Endodermal cell (in vitro differentiated cells): ENCODE data around the gene SOX10. TPM values are rescaled to one million over a fixed set of nuclear protein-coding genes. Genes with fewer than 3 reads are reported as not detected.

Experiments
- DNase-seq: peaks from one replicate; pipeline ENCODE4 v3.0.0-alpha.2; 2017
- H3K27ac ChIP-seq: 2 replicates; pipeline ENCODE4 v1.5.1; 2013; ENCODE audit warnings: mild to moderate bottlenecking, low read depth, low read length, moderate library complexity
- H3K27me3 ChIP-seq: 2 replicates; pipeline ENCODE4 v1.6.1; 2013; ENCODE audit warnings: mild to moderate bottlenecking, low read length, moderate library complexity; ENCODE audit not compliant: insufficient read depth, control insufficient read depth, poor library complexity, severe bottlenecking
- H3K36me3 ChIP-seq: 2 replicates; pipeline ENCODE4 v1.7.0; 2013; ENCODE audit warnings: mild to moderate bottlenecking, low read length, moderate library complexity; ENCODE audit not compliant: control insufficient read depth, insufficient read depth
- H3K4me1 ChIP-seq: one replicate; pipeline ENCODE4 v1.7.0; 2013; ENCODE audit warnings: low read length; ENCODE audit not compliant: control insufficient read depth, insufficient read depth
- H3K4me3 ChIP-seq: 2 replicates; pipeline ENCODE4 v1.5.1; 2013; ENCODE audit warnings: mild to moderate bottlenecking, low read length, moderate library complexity
- H3K9ac ChIP-seq: 2 replicates; pipeline ENCODE4 v1.6.1; 2013; ENCODE audit warnings: mild to moderate bottlenecking, low read length, moderate library complexity; ENCODE audit not compliant: poor library complexity, severe bottlenecking; ENCODE audit errors: extremely low read depth
- H3K9me3 ChIP-seq: 2 replicates; pipeline ENCODE4 v1.6.1; 2013; ENCODE audit warnings: mild to moderate bottlenecking, low read length, moderate library complexity; ENCODE audit not compliant: control insufficient read depth
- H3K27ac Mint-ChIP-seq: 2 replicates; pipeline ENCODE4 v1.8.0; 2020; ENCODE audit warnings: mixed read lengths
- H3K27me3 Mint-ChIP-seq: 2 replicates; pipeline ENCODE4 v1.8.0; 2021; ENCODE audit warnings: mild to moderate bottlenecking, mixed read lengths; ENCODE audit not compliant: insufficient read depth
- H3K36me3 Mint-ChIP-seq: 2 replicates; pipeline ENCODE4 v1.8.0; 2020; ENCODE audit warnings: low read depth, mixed read lengths
- H3K4me1 Mint-ChIP-seq: 2 replicates; pipeline ENCODE4 v1.8.0; 2020; ENCODE audit warnings: mixed read lengths
- H3K4me3 Mint-ChIP-seq: 2 replicates; pipeline ENCODE4 v1.8.0; 2020; ENCODE audit warnings: mild to moderate bottlenecking, moderate library complexity, mixed read lengths
- H3K9me3 Mint-ChIP-seq: 2 replicates; pipeline ENCODE4 v1.8.0; 2020; ENCODE audit warnings: mild to moderate bottlenecking, mixed read lengths
- WGBS, 2 experiments: methylation state at CpG; one replicate each; pipeline versions ENCODE4 v1.1.5 to v1.1.7; 2013; ENCODE audit warnings: missing lambda C conversion rate in 2 of 2, mixed read lengths in 1 of 2; ENCODE audit not compliant: insufficient coverage in 1 of 2, insufficient read length in 1 of 2; 5-methylcytosine and 5-hydroxymethylcytosine counted together
- total RNA-seq, 2 donors: library from RNA; stranded (reverse); fragmentation: NEBNext Ultra II Directional in 1 of 2; extraction: Animal tissue kit (Norgen Biotek cat#: 25700) in 1 of 2; gene quantifications; 2 replicates in 1 of 2; 3 replicates in 1 of 2; pipeline ENCODE4 v1.2.1, GENCODE V29; 2021
- TF ChIP-seq, protein P1 (sequence below): fragments of 200-600 bp; sonication (generic); conservative IDR thresholded peaks from 2 replicates; pipeline ENCODE4 v1.5.0; 2021; ENCODE audit warnings: antibody characterized with exemption, mild to moderate bottlenecking

SOX10 gene
- total RNA-seq, 2 donors from 2014 or later = 11.2 to 13.4 TPM

DNA sequence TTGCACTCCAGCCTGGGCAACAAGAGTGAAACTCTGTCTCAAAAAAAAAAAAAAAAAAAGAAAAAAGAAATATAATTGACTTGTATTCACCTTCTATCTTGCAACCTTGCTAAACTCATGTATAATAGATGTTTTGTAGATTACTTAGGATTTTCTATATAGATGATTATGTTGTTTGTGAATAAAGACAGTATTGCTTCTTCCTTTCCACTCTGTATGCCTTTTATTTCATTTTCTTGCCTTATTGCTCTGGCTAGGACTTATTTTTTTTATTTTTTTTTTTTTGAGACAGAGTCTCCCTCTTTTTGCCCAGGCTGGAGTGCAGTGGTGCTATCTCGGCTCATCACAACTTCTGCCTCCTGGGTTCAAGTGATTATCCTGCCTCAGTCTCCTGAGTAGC lies 29.7 kb upstream of the SOX10 start:
- Mint-ChIP-seq H3K4me3 (no peak overlapping the region), H3K4me1 (no peaks in the 10 kb centered on the region)
- no peaks in the 10 kb centered on the region for H3K27me3 ChIP-seq

DNA sequence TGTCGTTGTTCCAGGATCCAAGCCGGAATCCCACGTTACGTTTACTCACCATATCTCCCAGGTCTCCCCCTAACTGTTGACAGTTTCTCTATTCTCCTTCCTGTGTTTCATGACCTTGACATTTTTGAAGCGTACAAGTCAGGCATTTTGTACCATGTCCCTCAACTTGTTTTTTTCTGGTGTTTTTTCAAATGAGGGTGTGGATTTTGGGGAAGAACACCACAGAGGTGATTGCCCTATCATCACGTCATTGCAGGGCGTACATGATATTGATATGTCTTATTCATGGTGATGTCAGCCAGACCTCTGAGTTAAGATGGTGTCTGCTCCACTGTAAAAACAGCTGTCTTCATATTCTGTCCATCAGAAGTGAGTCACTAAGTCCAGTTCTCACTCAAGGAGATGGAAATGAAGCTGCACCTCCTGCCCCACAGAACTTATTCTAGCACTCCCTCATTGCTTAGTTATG lies 28.3 kb upstream of the SOX10 start:
- H3K27me3 ChIP-seq = no peaks in the 10 kb centered on the region
- no peak overlapping the region for H3K4me3 Mint-ChIP-seq
- 93 to 97% methylated on average over 5 to 7 of the region's 7 CpGs for WGBS, 2 experiments

More for the DNA sequence above, 29.7 kb upstream of the SOX10 start:
- Mint-ChIP-seq H3K27me3 (peaks cover 3% of the 10 kb centered on the region), H3K27ac (no peak overlapping the region), H3K36me3 (peaks cover 2% of the 10 kb centered on the region), H3K9me3 (peaks cover 2% of the 10 kb centered on the region)
- no peak overlapping the region for H3K9ac ChIP-seq
- H3K4me3 ChIP-seq = no peak overlapping the region
- TF ChIP-seq, protein P1, sequence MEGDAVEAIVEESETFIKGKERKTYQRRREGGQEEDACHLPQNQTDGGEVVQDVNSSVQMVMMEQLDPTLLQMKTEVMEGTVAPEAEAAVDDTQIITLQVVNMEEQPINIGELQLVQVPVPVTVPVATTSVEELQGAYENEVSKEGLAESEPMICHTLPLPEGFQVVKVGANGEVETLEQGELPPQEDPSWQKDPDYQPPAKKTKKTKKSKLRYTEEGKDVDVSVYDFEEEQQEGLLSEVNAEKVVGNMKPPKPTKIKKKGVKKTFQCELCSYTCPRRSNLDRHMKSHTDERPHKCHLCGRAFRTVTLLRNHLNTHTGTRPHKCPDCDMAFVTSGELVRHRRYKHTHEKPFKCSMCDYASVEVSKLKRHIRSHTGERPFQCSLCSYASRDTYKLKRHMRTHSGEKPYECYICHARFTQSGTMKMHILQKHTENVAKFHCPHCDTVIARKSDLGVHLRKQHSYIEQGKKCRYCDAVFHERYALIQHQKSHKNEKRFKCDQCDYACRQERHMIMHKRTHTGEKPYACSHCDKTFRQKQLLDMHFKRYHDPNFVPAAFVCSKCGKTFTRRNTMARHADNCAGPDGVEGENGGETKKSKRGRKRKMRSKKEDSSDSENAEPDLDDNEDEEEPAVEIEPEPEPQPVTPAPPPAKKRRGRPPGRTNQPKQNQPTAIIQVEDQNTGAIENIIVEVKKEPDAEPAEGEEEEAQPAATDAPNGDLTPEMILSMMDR = no peak
- 91 to 100% methylated on average over 1 of the region's 1 CpG for WGBS, 2 experiments
- no peak for DNase-seq
- no peak overlapping the region for H3K27ac ChIP-seq
- no peaks in the 10 kb centered on the region for H3K36me3 ChIP-seq
- no peaks in the 10 kb centered on the region for H3K9me3 ChIP-seq
- no peaks in the 10 kb centered on the region for H3K4me1 ChIP-seq

DNA sequence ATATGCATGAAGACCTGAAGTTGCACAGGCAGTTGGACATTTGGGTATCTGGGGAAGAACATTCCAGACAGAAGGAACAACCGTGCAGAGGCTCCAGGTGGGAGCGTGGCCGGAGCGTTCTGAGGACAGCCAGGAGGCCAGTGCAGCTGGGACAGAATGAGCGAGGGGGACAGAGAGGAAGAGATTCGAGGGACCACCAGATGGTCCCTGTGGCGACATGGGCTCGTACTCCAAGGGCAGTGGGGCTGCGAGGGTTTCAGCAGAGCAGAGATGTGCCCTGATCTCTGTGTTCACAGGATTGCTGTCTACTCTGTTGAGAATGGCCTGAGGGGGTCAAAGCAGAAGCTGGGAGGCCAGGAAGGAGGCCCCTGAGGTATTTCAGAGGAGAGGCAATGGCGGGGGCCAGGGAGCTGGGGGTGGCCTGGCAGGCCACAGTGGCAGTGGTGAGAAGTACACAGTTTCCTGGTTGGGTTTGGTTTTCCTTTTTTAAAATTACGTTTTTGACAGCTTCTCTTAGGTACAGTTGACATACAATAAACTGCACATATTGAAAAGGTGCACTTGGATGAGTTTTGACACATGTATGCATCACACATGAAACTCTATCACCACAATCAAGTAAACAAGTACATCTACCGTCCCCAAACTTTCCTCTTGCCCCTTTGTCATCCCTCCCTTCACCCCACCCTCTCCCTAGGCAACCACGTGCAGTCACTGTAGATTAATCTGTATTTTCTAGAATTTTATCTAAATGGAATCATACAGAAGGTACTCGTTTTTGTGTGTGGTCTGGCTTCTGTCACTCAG lies 24.8 kb upstream of the SOX10 start:
- H3K4me3 ChIP-seq = no peak overlapping the region
- H3K4me1 ChIP-seq = no peaks in the 10 kb centered on the region
- DNase-seq = no peak
- H3K27ac ChIP-seq = no peak overlapping the region
- H3K36me3 ChIP-seq = no peaks in the 10 kb centered on the region
- TF ChIP-seq, protein P1 = no peak
- H3K9ac ChIP-seq = no peak overlapping the region
- Mint-ChIP-seq H3K27me3 (peaks cover 3% of the 10 kb centered on the region), H3K4me1 (no peaks in the 10 kb centered on the region), H3K9me3 (peaks cover 2% of the 10 kb centered on the region), H3K27ac (no peak overlapping the region), H3K4me3 (no peak overlapping the region), H3K36me3 (peaks cover 2% of the 10 kb centered on the region)
- no peaks in the 10 kb centered on the region for H3K27me3 ChIP-seq
- H3K9me3 ChIP-seq = no peaks in the 10 kb centered on the region
- 89 to 90% methylated on average over 8 to 14 of the region's 14 CpGs for WGBS, 2 experiments

More for the DNA sequence above, 28.3 kb upstream of the SOX10 start:
- Histone ChIP-seq H3K27ac (no peak overlapping the region), H3K9me3 (no peaks in the 10 kb centered on the region), H3K4me3 (no peak overlapping the region), H3K9ac (no peak overlapping the region), H3K4me1 (no peaks in the 10 kb centered on the region), H3K36me3 (no peaks in the 10 kb centered on the region)
- H3K36me3 Mint-ChIP-seq = peaks cover 2% of the 10 kb centered on the region
- H3K27ac Mint-ChIP-seq = no peak overlapping the region
- no peaks in the 10 kb centered on the region for H3K4me1 Mint-ChIP-seq
- peaks cover 2% of the 10 kb centered on the region for H3K9me3 Mint-ChIP-seq
- TF ChIP-seq, protein P1 = no peak
- DNase-seq = no peak
- H3K27me3 Mint-ChIP-seq = peaks cover 3% of the 10 kb centered on the region
